G401.6 (cell line): ENCODE results near the gene CALHM3.
"Not testable (repeated sequence)": the region's sequence is repeated elsewhere in the genome, so short reads cannot be mapped to it uniquely, and the experiment has no call there.

Experiments
- FAIRE-seq: peaks from 2 replicates; lab custom pipeline; 2012; peaks lifted over from hg19 to GRCh38; lab: Jason Lieb, UNC

Gene CALHM3

DNA sequence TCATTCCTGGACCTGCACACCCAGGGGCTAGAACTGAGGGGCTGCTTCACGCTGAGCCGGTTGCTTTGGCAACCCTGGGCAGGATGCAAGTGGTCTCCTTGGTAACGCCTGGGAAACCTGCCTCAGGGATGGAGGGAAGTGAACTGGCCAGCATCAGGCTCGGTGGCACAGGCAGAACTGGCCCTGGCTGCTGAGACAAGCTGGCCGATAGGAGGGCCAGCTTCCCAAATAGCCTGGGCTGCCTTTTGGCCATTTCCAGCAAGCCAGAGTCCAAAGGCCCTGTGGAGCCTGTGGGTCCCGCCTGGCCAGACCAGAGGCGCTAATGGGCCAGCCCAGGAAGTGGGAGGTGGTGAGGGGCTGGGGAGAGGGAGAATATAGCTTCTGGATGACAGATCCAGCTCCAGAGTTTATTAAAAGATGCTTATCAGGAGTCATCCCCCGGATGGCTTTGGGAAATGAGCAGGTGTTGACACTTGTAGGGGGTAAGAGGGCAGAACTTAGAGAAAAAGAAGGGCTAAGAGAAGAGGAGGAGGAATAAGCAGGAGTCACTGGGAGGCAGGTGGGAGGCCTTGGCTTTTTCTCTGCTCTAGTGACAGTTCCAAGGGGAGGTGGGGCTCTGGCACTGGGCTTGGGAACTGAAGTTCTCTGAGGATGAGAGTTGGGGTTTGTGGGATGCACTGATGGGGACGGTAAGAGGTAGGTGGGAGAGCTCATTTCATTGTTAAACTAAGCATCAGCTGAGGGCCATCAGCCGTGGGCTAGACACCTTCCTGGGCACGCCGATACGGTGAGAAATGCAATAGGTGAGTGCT is 24.0 kb upstream of the CALHM3 start:
- no peak for FAIRE-seq

DNA sequence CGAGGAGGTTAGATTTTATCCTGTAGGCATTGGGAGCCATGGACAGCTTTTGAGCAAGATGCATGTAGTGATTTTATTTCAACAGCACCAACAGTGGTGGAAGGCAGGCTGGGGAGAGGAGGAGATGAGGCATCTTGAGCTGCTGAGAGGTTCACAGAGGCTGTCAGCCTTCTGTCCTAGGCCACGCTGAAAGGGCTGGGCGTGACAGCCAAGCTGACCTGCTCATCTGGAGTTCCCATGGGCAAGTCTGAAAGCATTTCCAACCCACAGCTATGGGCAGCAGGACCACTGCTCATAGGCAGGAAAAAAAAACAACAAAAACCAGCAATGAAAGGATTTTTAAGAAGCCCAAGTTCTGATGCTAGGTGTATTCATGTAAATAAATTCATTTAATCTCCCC is 22.1 kb upstream of the CALHM3 start:
- FAIRE-seq: no peak

- FAIRE-seq: no peak
These were observed 21.4 kb upstream of the CALHM3 start for GRCh38 chr10:103500481-103500880.

- no peak for FAIRE-seq
These were observed 20.8 kb upstream of the CALHM3 start for GRCh38 chr10:103499881-103500280.

- no peak for FAIRE-seq
These were observed 20.0 kb upstream of the CALHM3 start for GRCh38 chr10:103498936-103499638.

- FAIRE-seq: no peak
These were observed 18.3 kb upstream of the CALHM3 start for GRCh38 chr10:103497161-103497915.

- no peak for FAIRE-seq
These were observed 16.3 kb upstream of the CALHM3 start for GRCh38 chr10:103495321-103495720.

- FAIRE-seq: no peak
These were observed 15.2 kb upstream of the CALHM3 start for GRCh38 chr10:103493916-103494877.

GRCh38 chr10:103493362-103493915 is 14.4 kb upstream of the CALHM3 start, which contains the start of gene NEURL1:
Gene NEURL1 (plus strand): TSS chr10:103493705. CDS start chr10:103494388, 683 bp downstream.
- FAIRE-seq: no peak

DNA sequence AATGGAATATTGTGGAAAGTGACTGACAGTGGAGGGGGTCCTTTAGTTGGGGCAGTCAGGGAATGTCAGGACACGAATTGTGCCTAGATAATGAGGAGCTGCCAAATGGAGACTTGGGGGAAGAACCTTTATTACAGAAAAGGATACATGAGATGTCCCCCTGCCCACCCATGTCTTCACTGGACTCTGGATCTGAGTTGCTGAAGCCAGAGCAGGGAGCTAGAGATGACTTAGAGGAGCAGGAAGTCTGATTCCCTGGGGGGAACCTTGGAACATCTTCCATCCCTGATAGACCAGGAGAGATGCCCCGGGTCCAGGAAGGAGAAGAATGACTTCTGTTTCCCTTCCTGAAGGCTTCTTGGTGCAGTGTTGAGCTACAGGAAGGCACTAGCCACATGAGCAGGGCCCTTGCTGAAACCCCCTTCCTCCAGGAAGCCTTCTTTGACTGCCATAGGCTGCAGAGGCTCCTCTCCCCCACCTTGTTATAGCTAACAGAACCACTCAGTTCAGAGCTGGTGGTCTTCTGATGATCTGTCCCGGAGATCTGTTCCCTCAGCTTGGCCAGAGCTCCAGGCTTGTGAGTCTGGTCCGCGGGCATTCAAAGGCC is 13.7 kb upstream of the CALHM3 start:
- FAIRE-seq: no peak

DNA sequence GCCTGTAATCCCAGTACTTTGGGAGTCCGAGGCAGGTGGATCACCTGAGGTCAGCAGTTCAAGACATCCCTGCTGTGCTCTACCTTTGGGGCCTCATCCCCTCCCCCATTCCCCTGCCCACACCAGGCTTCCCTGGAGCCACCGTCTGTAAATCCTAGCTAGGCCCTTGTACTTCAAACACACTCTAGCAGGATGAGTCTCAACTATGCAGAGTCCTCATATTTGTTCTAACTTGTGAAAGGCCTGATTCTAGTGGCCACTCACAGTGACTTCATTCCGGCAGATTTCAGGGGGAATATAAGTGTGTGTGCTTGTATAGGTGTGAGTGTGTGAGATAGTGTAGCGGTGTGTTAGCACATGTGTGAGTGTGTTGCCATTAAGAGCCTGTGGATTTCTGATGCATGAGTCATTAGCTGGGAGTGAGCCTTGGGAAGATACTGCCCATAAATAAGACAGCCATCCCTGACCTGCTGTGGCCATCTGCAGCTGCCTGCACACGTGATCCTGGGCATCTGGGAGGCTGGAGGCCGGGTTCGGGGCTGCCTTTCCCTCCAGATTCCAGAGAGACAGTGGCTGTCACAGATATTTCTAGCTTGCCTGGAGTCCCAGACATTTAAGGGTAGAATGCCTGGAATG is 12.8 kb upstream of the CALHM3 start:
- FAIRE-seq: no peak

- FAIRE-seq: no peak
These were observed 11.9 kb upstream of the CALHM3 start for GRCh38 chr10:103490986-103491314.

DNA sequence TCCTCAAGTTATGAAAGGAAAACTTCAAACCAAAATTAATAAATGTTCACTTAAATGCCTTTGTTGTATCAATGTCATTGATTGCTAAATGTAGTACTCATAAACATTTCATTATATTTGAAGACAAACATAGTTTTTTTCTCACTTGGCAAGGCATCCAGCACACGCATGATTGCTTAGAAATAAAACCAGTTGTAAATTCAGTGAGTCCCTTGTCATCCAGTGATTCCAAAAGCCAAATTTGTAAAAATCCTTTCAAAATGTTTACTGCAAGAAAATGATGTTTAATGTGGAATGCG is 8.3 kb upstream of the CALHM3 start:
- no peak for FAIRE-seq

DNA sequence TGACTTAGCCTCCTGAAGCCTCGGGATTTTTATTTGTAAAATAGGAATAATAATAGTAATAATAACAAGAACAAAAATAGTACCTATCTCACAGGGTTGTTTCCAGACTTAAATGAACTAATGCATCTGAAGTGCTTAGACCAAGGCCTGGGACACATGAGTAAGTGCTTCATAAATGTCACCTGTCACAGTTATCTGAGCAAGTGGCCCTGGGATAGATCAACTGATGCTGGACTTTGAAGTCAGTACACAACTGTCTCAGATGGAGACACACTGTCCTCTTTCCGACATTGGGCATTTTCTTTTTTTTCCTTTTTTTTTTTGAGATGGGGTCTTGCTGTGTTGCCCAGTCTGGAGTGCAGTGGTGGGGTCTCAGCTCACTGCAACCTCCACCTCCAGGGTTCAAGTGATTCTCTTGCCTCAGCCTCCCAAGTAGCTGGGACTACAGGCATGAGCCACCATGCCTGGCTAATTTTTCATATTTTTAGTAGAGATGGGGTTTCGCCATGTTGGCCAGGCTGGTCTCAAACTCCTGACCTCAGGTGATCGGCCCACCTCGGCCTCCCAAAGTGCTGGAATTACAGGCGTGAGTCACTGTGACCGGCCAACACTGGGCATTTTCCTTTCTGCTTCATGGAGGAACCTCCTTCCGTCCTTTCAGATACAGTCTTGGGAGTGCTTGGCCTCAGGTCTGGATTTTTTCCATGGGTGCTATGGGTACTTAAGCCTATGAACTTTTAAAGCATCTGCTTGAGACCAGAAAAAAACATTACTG is 7.8 kb upstream of the CALHM3 start:
- not testable (repeated sequence) for FAIRE-seq

DNA sequence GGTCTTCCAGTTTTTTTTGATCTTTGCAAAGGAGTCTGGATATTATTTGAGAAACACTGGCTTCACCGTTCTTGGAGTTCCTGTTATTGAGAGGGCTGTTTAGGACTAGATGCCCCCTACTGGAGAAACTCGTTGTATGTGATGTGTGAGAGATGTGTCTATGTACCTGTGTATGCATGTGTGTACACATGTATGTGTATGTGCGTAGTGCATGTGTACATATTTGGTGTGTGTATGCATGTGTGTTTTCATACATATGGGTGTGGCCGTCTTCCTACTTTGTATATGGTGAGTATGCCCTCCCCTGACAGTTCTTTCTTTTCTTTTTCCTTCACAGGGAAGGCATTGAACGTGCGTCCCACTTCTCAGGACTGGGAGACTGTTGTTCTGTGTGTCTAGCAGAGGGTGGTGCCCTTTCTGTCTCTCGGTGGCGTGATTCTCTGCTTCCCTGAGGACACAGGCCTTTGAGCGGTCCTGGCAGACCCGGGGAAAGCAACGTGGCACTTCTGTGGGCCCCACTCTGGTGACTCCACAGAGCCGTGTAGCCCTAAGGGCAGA is 3.0 kb upstream of the CALHM3 start:
- FAIRE-seq: peak; percentile 90

- no peak for FAIRE-seq
These were observed 1.5 kb upstream of the CALHM3 start for GRCh38 chr10:103480521-103480920.

GRCh38 chr10:103478671-103479070 is 369 bp downstream of the CALHM3 start:
- no peak for FAIRE-seq

DNA sequence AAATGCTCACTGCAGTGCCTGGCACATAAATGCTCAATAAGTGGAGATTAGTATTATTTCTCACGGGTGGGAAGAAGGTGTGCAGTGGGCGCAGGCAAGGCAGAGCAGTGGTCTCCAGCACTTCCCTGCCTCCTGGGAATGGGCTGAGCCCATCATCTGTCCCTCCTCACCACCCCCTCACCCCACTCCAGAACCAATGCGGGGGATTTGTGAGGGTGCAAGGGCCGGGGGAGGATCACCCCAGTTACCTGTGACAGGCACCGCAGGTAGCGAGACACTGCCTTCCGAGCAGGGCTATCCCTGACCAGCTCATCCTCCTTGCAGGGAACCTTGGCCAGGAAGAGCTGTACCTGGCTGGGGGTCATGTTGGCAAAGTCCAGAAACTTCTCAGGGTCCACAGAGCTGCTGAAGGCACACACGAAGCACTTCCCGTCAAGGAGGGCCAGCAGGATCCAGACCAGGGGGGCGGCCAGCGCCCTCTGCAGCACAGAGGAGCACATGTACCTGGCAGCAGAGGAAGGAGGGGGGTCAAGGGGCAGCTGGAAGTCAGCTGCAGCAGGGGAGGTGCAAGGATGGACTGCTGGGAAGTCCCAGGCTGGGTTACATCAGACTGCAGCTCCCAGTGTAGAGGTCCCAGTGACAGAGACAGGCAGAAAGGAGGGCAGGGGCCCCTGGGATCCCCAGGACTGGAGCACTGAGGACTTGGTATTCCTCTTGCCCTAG is 2.8 kb downstream of the CALHM3 start:
- no peak for FAIRE-seq

GRCh38 chr10:103475437-103475836 is 3.6 kb downstream of the CALHM3 start:
- FAIRE-seq: no peak
